ACHN (cell line): ENCODE measurements around the gene KIF1A.

Source experiments
- DNase-seq: peaks from one replicate; pipeline ENCODE4 v3.0.0-alpha.2; 2015
- in situ Hi-C: cut with HindIII; loops from 2 replicates; pipeline ENCODE4 v1.10.0; 2017; ENCODE audit warnings: low sequenced_read_pairs, low pct_ligation_motif_present, low pct_unique_long_range_greater_than_20kb

The KIF1A gene

GRCh38 chr2:240672701-240673190, 147.3 kb downstream of the KIF1A start:
- DNase-seq = no peak
- in situ Hi-C loops = no loop called here

- no peak for DNase-seq
- in situ Hi-C loops = no loop called here
Observed at GRCh38 chr2:240672076-240672700, 147.8 kb downstream of the KIF1A start.

GRCh38 chr2:240670950-240671349, 149.1 kb downstream of the KIF1A start:
- in situ Hi-C loops = no loop called here
- DNase-seq = no peak

GRCh38 chr2:240670402-240670801, 149.6 kb downstream of the KIF1A start:
- in situ Hi-C loops = no loop called here
- no peak for DNase-seq

GRCh38 chr2:240664622-240665021, 155.4 kb downstream of the KIF1A start:
- in situ Hi-C loops = no loop called here
- DNase-seq = no peak
